Measurements from ENCODE around the gene KCNH2.

DNA sequence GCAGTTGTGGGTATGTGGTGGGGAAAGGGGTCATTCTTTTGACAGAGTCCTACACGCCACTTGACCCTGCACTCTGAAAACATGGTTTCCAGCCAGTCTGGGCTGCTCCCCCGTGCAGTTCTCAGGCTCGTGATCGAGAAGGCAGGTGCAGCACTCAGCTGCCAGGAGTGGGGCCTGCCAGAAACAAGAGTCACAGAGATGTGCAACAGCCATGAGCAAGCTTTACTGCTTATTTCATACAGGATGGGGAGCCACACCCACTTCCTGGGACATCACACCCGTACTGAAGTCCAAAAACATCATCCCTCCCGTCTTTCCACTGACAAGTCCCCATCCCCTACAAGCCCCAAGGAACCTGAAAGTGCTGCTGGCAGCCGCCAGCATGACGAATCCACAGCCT lies 36.8 kb upstream of the KCNH2 start:
- TF ChIP-seq, protein P1, sequence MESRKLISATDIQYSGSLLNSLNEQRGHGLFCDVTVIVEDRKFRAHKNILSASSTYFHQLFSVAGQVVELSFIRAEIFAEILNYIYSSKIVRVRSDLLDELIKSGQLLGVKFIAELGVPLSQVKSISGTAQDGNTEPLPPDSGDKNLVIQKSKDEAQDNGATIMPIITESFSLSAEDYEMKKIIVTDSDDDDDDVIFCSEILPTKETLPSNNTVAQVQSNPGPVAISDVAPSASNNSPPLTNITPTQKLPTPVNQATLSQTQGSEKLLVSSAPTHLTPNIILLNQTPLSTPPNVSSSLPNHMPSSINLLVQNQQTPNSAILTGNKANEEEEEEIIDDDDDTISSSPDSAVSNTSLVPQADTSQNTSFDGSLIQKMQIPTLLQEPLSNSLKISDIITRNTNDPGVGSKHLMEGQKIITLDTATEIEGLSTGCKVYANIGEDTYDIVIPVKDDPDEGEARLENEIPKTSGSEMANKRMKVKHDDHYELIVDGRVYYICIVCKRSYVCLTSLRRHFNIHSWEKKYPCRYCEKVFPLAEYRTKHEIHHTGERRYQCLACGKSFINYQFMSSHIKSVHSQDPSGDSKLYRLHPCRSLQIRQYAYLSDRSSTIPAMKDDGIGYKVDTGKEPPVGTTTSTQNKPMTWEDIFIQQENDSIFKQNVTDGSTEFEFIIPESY (IDR thresholded peaks at IDR 0.05), result no peak
- TF ChIP-seq, protein P2, sequence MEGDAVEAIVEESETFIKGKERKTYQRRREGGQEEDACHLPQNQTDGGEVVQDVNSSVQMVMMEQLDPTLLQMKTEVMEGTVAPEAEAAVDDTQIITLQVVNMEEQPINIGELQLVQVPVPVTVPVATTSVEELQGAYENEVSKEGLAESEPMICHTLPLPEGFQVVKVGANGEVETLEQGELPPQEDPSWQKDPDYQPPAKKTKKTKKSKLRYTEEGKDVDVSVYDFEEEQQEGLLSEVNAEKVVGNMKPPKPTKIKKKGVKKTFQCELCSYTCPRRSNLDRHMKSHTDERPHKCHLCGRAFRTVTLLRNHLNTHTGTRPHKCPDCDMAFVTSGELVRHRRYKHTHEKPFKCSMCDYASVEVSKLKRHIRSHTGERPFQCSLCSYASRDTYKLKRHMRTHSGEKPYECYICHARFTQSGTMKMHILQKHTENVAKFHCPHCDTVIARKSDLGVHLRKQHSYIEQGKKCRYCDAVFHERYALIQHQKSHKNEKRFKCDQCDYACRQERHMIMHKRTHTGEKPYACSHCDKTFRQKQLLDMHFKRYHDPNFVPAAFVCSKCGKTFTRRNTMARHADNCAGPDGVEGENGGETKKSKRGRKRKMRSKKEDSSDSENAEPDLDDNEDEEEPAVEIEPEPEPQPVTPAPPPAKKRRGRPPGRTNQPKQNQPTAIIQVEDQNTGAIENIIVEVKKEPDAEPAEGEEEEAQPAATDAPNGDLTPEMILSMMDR (IDR thresholded peaks at IDR 0.05; ENCODE audit: low read depth, low read length, missing input control), result no peak
- TF ChIP-seq TAF1 (conservative IDR thresholded peaks at IDR 0.05), result no peak
- TF ChIP-seq SP1 (IDR thresholded peaks at IDR 0.05), result no peak
- TF ChIP-seq ATF3 (IDR thresholded peaks at IDR 0.05), result no peak
